K562 (cell line): ENCODE measurements around the gene ALG12. TPM values are rescaled to one million over a fixed set of nuclear protein-coding genes. Genes with fewer than 3 reads are reported as not detected.

Experiments used
- ATAC-seq: fragments of 200-7000 bp; cut with Tn5 transposase; 3 replicates; pipeline ENCODE4 v1.9.1; 2020; ENCODE audit warnings: moderate library complexity
- BruUV-seq: library from RNA; stranded (reverse); fragments of 400-500 nt; replicated peaks from 2 replicates; lab custom pipeline; 2021; lab: Mats Ljungman, UMichigan
- CTCF ChIA-PET: fragments of 300-600 bp; formaldehyde crosslinking; extraction: SDS; loops from one replicate; lab custom pipeline; 2021; ENCODE audit warnings: low intra/inter-chr PET ratio; lab: Yijun Ruan, JAX
- POLR2A ChIA-PET: fragments of 300-600, 350-650 bp; sonication (Branson Sonifier 250); formaldehyde crosslinking; extraction: SDS; loops from one replicate; lab custom pipeline; 2021; ENCODE audit warnings: antibody characterized with exemption, inconsistent platforms; lab: Yijun Ruan, JAX
- DNase-seq, 4 experiments: peaks; one replicate each; pipeline versions ENCODE4 v3.0.0 to v3.0.0-alpha.2; 2011 to 2018; ENCODE audit warnings: low spot score in 3 of 4, mixed read lengths in 3 of 4; ENCODE audit errors: extremely low read depth in 1 of 4
- FAIRE-seq: peaks from 2 replicates; lab custom pipeline; 2011; peaks lifted over from hg19 to GRCh38; lab: Jason Lieb, UNC
- H2AFZ ChIP-seq: 2 replicates; pipeline ENCODE4 v1.6.0; 2011; ENCODE audit warnings: low read depth, low read length, control low read depth, inconsistent platforms
- H3K27ac ChIP-seq: fragments of 200-600 bp; 3 replicates; pipeline ENCODE4 v1.8.0; 2011; ENCODE audit warnings: low read depth, mild to moderate bottlenecking, control low read depth, inconsistent platforms, low read length, moderate library complexity, mixed read lengths; ENCODE audit errors: extremely low read depth
- H3K27me3 ChIP-seq, 2 experiments: fragments of 300-600 bp in 1 of 2; 2 replicates in 1 of 2; 3 replicates in 1 of 2; pipeline versions ENCODE4 v1.6.0 to v1.8.0; 2011; ENCODE audit warnings: inconsistent platforms in 2 of 2, low read length in 2 of 2, mild to moderate bottlenecking in 1 of 2, mixed read lengths in 1 of 2, moderate library complexity in 1 of 2; ENCODE audit not compliant: control insufficient read depth in 2 of 2, insufficient read depth in 2 of 2
- H3K36me3 ChIP-seq: fragments of 300-600 bp; 3 replicates; pipeline ENCODE4 v1.8.0; 2011; ENCODE audit warnings: mild to moderate bottlenecking, low read length, inconsistent platforms; ENCODE audit not compliant: control insufficient read depth, insufficient read depth
- H3K4me1 ChIP-seq, 2 experiments: fragments of 200-600 bp in 1 of 2; replicated peaks in 1 of 2; 2 replicates in 1 of 2; 3 replicates in 1 of 2; pipeline versions ENCODE4 v1.5.1 to v1.8.0; 2011; ENCODE audit warnings: inconsistent platforms in 2 of 2, low read length in 2 of 2, mild to moderate bottlenecking in 1 of 2, mixed read lengths in 1 of 2, moderate library complexity in 1 of 2; ENCODE audit not compliant: control insufficient read depth in 2 of 2, insufficient read depth in 2 of 2
- H3K4me2 ChIP-seq: 2 replicates; pipeline ENCODE4 v1.6.1; 2011; ENCODE audit warnings: low read length, control low read depth, inconsistent platforms, mixed read lengths; ENCODE audit not compliant: insufficient read depth
- H3K4me3 ChIP-seq: fragments of 200-600 bp; sonication (generic), shearing (Covaris generic); 2 replicates; pipeline ENCODE4 v1.5.1; 2016; ENCODE audit warnings: control low read depth, inconsistent platforms
- H3K79me2 ChIP-seq: fragments of 200-600 bp; 3 replicates; pipeline ENCODE4 v1.8.0; 2011; ENCODE audit warnings: low read length, inconsistent platforms; ENCODE audit not compliant: control insufficient read depth, insufficient read depth
- H3K9ac ChIP-seq, 2 experiments: 2 replicates each; pipeline versions ENCODE4 v1.6.0 to v1.6.1; 2011; ENCODE audit warnings: low read depth in 2 of 2, low read length in 2 of 2, control low read depth in 1 of 2, inconsistent platforms in 1 of 2, mild to moderate bottlenecking in 1 of 2, mixed read lengths in 1 of 2; ENCODE audit not compliant: insufficient read depth in 1 of 2
- H3K9me1 ChIP-seq: one replicate; pipeline ENCODE4 v1.6.0; 2011; ENCODE audit warnings: inconsistent platforms, mild to moderate bottlenecking, low read length, moderate library complexity; ENCODE audit not compliant: control insufficient read depth, insufficient read depth
- H3K9me3 ChIP-seq: replicated peaks from 2 replicates; pipeline ENCODE4 v1.5.1; 2011; ENCODE audit warnings: low read depth, low read length, inconsistent platforms; ENCODE audit not compliant: control insufficient read depth, insufficient read depth
- H4K20me1 ChIP-seq: replicated peaks from 2 replicates; pipeline ENCODE4 v1.6.1; 2011; ENCODE audit warnings: low read length, inconsistent platforms, mixed read lengths; ENCODE audit not compliant: control insufficient read depth, insufficient read depth
- CREB3 ChIP-seq: fragments of 450-650 bp; conservative IDR thresholded peaks from 2 replicates; pipeline ENCODE4 v1.6.1; 2016; ENCODE audit warnings: missing genetic modification characterization, low read depth, mild to moderate bottlenecking, missing compliant biosample characterization, moderate library complexity
- CREM ChIP-seq: IDR thresholded peaks from 2 replicates; pipeline ENCODE4 v1.6.1; 2014; ENCODE audit warnings: antibody characterized with exemption, low read depth
- CXXC5 ChIP-seq: fragments of 250-450 bp; sonication (Bioruptor Pico); IDR thresholded peaks from 2 replicates; pipeline ENCODE4 v1.8.0; 2022; ENCODE audit warnings: inconsistent platforms, mild to moderate bottlenecking, moderate library complexity
- EHMT2 ChIP-seq: fragments of 450-650 bp; IDR thresholded peaks from 2 replicates; pipeline ENCODE4 v1.6.1; 2018; ENCODE audit warnings: antibody characterized with exemption
- HLTF ChIP-seq: fragments of 450-650 bp; IDR thresholded peaks from 2 replicates; pipeline ENCODE4 v1.6.1; 2016
- IFI16 ChIP-seq: fragments of 250-450 bp; sonication (Bioruptor Pico); IDR thresholded peaks from 2 replicates; pipeline ENCODE4 v2.1.2; 2022; ENCODE audit warnings: mild to moderate bottlenecking, inconsistent platforms
- MIER1 ChIP-seq: fragments of 450-650 bp; IDR thresholded peaks from 2 replicates; pipeline ENCODE4 v1.6.1; 2016; ENCODE audit warnings: antibody characterized with exemption, mild to moderate bottlenecking, low read depth
- NUFIP1 ChIP-seq: fragments of 450-650 bp; IDR thresholded peaks from 2 replicates; pipeline ENCODE4 v1.6.1; 2018; ENCODE audit not compliant: partially characterized antibody
- REST ChIP-seq, 2 experiments: fragments of 450-650 bp; formaldehyde crosslinking in 1 of 2; IDR thresholded peaks; 2 replicates each; pipeline versions ENCODE4 v1.4.0 to v1.6.1; 2014 to 2020; ENCODE audit warnings: mild to moderate bottlenecking in 2 of 2, borderline replicate concordance in 1 of 2, low read depth in 1 of 2
- TRIM25 ChIP-seq: fragments of 450-650 bp; IDR thresholded peaks from 2 replicates; pipeline ENCODE4 v1.7.0; 2016; ENCODE audit warnings: borderline replicate concordance
- ZNF263 ChIP-seq: sonication (generic); formaldehyde crosslinking; IDR thresholded peaks from 2 replicates; pipeline ENCODE4 v1.8.0; 2022; ENCODE audit warnings: mild to moderate bottlenecking, missing genetic modification reagents, borderline replicate concordance
- WGBS: fragments of 100-300 bp; shearing (Covaris generic); methylation state at CpG from one replicate; pipeline ENCODE4 v1.1.6; 2016; ENCODE audit warnings: low coverage, mixed read lengths; ENCODE audit not compliant: insufficient coverage; ENCODE audit errors: missing lambda C conversion rate; 5-methylcytosine and 5-hydroxymethylcytosine counted together
- in situ Hi-C: fragments of 300-500 bp; cut with MboI; formaldehyde crosslinking; loops from 4 replicates; pipeline ENCODE4 v1.15.0; 2018; ENCODE audit warnings: inconsistent platforms, mixed read lengths
- intact Hi-C: fragments of 100-400 bp; cut with micrococcal nuclease; formaldehyde crosslinking; loops from 2 replicates; pipeline ENCODE4 v1.14.2; 2022
- polyA plus RNA-seq, 8 experiments: library from polyadenylated mRNA; depleted of rRNA in 4 of 8; stranded (reverse) in 5 of 8; unstranded in 3 of 8; fragments of >200 nt; fragmentation: Nextera tagmentation in 2 of 8; fragmentation: Illumina TruSeq in 1 of 8; extraction: Ambion mirVana in 2 of 8; extraction: Trizol in 1 of 8; gene quantifications; 2 replicates each; pipeline versions ENCODE4 v1.2.1 to v1.2.3, GENCODE V29; 2011 to 2014; ENCODE audit warnings: inconsistent platforms in 1 of 8, missing spikeins in 1 of 8
- total RNA-seq, 7 experiments: library from RNA; depleted of rRNA in 6 of 7; stranded (reverse); fragments of >200 nt in 6 of 7; fragmentation: Illumina TruSeq in 2 of 7; extraction: Trizol in 2 of 7; gene quantifications; 2 replicates each; pipeline versions ENCODE4 v1.2.1 to v1.2.3, GENCODE V29; 2011 to 2021; ENCODE audit warnings: low replicate concordance in 1 of 7

Gene ALG12
- total and polyA plus RNA-seq, 9 of the 15 experiments (the other 6 are each of a cell fraction or from before 2014, with no cell fraction given), result 0.20 to 8.5 (median 3.4) TPM

- POLR2A ChIA-PET, result no interaction called here
- TF ChIP-seq MIER1 (no peak), REST (IDR thresholded peaks at IDR 0.05; ENCODE audit: borderline replicate concordance) (no peak), REST (CRISPR knock-in tag; IDR thresholded peaks at IDR 0.05; ENCODE audit: low read depth) (no peak), HLTF (no peak), IFI16 (no peak), CXXC5 (CRISPR knock-in tag) (no peak), ZNF263 (CRISPR knock-in tag) (no peak), CREB3 (no peak), EHMT2 (no peak), NUFIP1 (no peak), CREM (no peak), TRIM25 (no peak)
These were observed 33.0 kb downstream of the ALG12 start for GRCh38 chr22:49885281-49885680.

More at GRCh38 chr22:49885281-49885680, 33.0 kb downstream of the ALG12 start:
- Histone ChIP-seq H3K27me3 (no peaks in the 10 kb centered on the region), H3K4me2 (no peak overlapping the region), H3K79me2 (peaks cover 21% of the 10 kb centered on the region), H3K4me1 (peaks cover 0 to 1% of the 10 kb centered on the region in 2 experiments; a peak in 1 of 5 replicates), H3K9me1 (no peaks in the 10 kb centered on the region), H3K4me3 (no peak overlapping the region), H3K27ac (no peak overlapping the region), H3K36me3 (peaks cover 56% of the 10 kb centered on the region; the same call in 2 of the 3 replicates), H3K9ac (no peak overlapping the region), H3K9me3 (peaks cover 7% of the 10 kb centered on the region), H2AFZ (no peak overlapping the region), H4K20me1 (no peaks in the 10 kb centered on the region)
- in situ Hi-C loops, result no loop called here
- BruUV-seq, result no TSS peak
- WGBS, result 98% methylated on average over 15 of the region's 17 CpGs
- FAIRE-seq, result no peak
- no peak for ATAC-seq
- CTCF ChIA-PET, result no interaction called here
- intact Hi-C loops, result no loop called here
- DNase-seq, result no peak
